Measurements from ENCODE around the gene NUDCD3.

NUDCD3 gene

DNA sequence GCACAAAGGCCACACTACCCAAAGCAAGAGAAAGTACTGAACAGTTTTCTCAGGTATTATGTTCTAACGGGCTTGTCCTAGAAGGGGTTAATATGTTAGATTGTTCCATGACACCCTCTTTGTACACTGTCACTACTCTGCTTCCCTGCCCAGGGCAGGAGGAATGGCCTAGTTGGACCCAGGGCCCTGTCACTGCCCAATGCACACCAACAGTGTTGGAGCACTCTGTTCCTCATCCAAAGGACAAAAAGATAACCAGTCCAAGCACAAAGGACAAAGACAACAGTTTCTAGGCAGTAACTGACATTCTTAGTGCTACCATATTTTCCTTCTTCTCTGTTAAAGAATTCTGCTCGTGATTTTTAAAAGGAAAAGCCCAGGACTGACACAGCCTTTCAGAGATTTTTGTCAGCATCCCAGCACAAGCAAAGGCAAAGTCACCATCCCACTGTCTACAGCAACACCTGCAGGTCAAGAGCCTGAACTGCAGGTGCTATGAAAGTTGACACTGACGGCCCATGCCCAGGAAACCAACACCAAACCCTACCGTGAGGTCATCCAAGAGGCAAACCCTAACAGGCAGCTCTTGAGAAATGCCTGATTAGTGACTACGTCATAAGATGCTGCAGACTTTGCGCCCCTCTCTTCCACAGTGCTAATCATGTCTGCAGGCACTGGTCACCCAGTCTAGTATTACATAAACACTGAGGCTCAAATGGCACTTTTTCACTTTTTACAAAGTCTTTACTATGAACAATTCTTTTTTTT is 13.2 kb downstream of the NUDCD3 start:
- peak; percentile 36 for DNase-seq

DNA sequence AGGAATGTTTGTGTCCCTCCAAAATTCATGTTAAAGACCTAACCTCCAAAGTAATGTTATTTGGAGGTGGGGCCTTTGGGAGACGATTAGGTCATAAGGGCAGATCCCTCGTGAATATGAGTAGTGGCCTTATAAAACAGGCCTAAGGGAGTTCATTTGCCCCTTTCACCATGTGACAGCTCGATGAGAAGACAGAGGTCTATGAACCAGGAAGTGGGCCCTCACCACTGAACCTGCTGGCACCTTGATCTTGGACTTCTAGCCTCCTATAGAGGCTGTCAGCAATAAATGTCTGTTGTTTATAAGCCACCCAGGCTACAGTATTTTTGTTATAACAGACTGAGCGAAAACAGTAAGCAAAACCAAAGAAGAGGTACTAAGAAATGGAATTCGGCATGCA is 14.1 kb downstream of the NUDCD3 start:
- no peak for DNase-seq

DNA sequence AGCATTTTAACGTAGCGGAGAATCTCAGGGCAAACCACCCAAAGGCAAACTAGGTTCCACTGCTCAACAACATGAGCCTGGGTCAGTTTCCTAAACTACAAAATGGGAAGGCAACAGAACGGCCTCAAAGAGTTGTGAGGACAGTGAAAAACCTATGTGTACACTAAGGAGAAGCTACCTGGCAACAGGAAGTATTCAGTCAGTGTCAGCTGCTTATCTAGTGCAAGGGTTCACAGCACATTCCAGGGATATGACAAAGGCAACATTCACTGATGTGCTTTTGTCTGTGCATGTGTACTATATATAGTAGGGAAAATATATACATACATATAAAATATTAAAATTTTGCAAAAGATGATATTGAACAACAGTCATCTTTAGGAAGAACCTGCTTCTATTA is 17.2 kb downstream of the NUDCD3 start:
- no peak for DNase-seq

DNA sequence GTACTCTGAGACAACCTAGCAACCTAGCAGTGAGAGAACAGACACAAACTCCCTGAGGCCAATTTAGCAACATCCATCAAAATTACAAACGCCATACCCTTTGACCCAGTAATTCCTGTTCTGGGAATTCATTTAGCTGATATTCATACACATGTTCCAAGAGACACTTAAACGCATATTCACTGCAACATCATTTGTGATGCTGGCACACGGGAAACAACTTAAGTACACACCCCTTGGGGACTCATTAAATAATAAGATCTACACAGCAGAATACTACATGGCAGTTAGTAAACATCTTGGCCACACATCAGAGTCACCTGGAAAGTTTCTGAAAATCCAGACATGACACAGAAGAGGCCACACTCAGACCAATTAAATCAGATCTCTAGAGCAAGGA is 17.6 kb downstream of the NUDCD3 start:
- DNase-seq: no peak

DNA sequence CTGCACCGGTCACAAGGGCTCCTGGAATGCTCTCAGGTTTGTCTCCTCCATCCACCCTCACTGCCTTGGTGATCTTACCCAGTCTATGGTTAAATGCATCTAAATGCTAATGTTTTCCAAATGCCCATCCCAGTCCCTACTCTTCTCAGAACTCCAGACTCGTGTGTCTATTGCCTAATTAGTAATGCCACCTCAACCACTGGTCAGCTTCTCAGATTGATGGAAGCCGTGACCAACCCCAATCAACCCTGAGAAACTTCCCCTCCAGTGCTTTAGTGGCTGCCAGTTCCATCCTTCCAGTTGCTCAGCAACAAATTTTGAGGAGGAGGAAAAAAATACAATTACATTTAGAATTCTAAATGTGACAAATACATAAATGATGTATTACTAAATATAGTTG is 18.6 kb downstream of the NUDCD3 start:
- DNase-seq: no peak

DNA sequence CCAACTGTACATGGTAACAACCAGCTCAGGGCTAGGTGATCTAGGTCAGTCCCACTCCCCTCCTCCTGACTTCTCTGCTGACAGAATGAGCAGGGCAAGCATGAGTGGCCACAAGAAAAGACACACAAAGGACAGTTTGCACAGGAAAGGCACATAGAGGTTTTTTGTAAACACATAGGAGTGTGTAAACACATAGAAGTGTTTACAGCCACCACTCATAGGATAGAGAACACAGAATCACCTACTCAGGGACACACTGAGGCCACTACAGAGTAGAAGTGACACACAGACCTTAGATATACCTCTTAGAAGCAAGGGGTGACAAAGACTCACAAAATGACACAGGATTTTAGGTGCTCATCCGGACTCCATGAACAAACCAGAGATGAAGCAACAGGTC is 19.0 kb downstream of the NUDCD3 start:
- DNase-seq: no peak

DNA sequence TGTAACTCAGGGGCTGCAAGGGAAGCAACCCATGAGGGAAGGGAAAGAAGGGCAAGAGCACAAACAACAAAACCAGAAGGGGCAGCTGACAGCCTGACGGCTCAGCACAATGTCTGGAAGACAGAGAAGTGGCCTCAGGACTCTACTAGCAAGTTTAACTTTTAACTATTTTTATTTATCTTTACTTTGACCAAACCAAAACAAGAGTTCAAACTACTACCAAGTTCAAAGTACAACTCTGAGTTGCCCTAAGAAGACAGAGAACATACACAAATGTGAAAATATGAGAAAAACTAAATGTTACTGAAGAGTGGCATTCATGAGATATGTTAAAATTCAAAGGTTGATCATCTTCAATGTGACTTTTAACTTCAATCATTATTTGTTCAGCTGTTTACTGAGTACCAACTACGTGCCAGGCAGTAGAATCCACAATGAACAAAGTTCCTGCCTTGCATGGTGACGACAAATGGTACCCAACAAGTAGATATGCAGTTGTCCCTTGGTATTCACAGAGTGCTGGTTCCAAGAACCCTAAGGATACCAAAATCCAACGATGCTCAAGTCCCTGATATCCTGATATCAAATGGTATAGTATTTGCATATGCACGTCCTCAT is 19.7 kb downstream of the NUDCD3 start:
- DNase-seq: no peak

DNA sequence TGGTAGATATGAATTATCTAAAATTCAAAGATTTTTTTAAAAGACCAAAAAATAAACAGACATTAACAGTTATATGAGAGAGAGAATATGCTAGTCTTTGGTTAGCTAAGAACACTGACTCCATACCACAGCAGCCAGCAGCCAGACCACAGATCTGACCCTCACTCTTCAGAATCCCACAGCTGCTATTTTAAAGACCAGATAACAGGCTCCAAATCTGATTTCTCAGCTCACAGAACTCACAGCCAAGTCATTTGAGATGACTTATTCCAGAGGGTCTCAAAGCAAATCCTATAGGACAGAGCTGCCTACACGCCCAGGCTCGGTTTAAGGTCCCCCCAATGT is 20.4 kb downstream of the NUDCD3 start:
- no peak for DNase-seq

DNA sequence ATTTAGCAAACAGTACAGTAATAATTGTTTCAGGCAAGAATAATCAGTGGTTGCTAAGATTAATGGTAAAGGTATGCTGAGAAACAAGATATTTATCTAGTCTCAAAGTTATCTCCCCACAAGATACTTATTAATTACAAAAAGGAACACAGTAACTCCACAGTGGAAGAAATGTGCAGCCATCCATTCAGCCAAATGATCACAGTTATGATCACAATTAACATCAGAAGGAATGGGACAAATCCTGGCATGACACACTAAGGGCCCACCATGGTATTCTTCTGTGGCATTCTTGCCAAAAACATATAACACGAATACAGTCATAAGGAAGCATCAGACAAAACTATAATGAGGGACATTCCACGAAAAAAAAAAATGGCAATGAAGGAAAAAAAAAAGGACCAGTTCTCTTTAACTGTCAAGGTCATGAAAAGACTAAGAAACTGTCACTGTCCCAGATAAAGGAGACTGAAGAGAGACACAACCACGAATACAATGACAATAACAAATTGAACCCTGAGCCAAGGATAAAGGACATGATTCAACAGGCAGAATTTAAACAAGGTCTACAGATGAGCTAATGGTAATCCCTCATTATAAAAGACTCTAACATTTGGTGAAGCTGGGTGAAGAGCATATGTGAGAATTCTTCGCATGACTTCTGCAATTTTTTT is 20.9 kb downstream of the NUDCD3 start:
- DNase-seq: no peak

DNA sequence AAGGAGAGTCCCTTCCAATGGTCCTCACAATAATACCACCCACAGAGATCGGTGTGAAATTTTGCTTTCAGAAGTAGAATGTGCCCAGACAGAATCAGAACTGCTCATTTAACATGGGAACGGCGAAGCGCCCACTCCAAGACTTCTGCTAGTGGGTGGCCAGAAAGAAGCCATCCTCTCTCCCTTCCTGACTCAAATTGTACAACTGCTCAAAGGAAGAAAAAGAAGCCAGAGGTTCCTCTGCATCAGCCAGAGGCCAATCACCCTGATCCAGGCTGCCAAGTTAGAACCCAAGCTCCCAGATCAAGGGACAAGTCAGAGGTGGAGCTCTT is 23.3 kb downstream of the NUDCD3 start:
- DNase-seq: no peak

DNA sequence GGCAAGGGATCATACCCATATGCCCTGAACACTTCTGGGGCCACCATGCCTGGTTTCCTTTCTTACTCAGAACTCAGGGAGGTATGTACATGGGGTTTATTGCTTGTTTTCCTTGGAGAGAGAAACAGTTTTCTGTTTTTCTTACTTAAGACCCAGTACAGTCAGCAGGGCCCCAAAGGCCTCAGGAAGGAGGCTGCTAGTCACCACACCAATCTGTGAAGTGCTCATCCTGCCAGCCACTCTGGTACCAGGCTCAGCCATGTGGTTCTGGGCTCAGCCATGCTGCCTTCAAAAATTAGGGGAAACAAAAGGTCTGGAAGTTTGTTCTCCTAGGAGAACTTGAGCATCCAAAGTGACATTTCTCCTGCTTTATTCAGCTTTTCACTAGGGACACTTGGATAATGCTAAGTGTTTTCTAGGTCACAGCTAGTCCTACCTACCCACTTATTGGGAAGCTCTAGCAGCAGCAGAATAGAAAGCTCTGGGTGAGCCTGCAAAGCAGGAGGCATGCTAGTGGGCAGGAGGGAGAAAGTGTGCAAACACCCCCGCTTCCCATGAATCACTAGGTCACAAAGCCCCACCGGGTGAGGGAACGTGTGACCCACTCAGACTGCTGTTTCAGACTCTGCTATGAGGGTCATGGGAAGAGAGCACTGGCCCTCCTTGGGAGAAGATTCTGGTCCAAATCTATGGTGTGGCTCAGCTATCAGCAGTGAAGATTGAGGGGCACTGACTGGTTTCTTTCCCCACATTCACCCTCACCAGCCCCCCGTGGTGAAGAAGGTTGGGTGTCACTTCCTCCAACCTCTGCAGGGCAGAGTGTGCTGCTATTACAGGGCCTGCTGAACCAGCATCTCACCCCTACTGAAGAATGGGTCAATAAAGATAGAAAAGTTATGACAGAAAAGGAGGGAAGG is 23.9 kb downstream of the NUDCD3 start:
- DNase-seq: no peak

DNA sequence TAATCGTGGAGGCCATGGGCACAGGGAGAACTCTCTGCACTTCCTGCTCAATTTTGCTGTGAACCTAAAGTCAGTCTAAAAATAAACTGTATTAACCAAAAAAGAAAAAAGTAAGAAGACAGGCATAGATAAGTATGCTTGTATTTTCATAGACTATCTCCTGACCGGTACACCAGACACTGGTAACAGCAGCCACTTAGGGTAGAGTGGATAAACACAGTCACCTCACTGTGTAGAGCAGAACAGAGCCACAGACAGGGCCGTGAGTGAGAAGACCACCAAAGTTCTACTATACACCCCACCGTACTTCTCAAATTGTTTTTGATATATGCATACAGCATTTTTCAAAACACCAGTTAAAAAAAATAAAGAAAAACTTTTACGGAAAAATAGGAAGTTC is 25.0 kb downstream of the NUDCD3 start:
- no peak for DNase-seq

DNA sequence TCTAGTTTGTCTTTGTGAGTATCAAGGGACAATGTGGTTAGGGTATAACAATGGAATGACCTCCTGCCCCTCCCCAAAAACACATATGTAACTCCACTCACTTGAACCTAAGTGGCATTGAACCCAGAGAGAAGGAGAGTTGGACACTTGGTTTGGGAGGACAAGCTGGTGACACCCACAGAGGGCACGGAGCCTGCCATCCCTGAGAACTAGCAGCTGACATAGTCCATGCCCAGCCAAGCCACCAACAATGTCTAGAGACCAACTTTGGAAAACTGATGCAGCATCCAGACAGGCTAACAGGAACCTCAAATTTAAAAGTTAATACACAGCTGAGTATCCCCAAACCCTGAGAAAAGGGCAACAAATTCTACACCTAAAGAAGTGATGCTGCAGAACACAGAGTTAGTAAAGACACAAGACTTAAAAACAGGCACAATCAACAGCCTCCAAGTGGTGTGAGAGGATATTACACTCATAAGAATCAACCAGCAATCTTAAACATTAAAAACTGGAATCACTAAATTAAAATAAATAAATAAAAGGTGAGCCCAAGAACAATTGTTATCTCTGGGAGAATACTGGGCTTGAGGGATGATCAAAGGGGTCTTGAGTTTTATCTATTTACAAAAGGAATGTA is 27.2 kb downstream of the NUDCD3 start:
- DNase-seq: no peak

DNA sequence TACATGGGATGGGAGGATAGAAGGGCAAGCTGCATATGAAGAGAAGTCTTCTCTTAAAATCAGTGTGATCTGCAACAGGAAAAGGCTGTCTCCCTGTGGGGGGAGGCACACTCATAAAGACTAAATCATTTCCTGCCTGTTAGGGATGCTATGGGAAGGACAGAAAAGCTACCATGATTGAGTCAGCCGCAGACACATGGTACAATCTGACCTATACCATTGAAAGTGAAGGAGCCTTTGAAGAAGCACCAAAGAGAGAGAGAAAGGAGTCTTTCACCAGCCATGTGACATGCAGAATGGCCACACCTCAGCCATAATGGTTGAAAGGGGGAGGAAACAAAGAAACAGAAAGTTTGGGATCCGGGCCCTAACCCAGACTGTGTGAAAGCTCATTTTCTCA is 29.1 kb downstream of the NUDCD3 start:
- no peak for DNase-seq

DNA sequence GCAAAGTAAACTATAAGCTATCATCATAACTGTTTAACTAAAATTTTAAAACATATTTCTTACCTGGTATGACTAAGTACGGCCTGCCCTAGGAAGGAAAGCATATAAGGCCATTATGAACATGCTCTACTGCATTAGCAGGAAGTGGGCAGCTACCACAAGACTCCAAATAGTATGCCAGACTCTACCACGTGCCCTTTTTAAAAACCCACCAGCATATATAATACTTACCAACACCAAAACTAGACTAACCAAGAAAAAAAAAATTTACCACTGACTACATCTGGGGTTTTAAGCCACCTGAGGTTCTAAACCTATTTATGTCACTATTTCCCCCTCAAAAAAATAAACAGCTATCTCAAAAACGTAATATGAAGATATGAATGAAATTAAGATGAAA is 30.1 kb downstream of the NUDCD3 start:
- DNase-seq: peak; percentile 37

DNA sequence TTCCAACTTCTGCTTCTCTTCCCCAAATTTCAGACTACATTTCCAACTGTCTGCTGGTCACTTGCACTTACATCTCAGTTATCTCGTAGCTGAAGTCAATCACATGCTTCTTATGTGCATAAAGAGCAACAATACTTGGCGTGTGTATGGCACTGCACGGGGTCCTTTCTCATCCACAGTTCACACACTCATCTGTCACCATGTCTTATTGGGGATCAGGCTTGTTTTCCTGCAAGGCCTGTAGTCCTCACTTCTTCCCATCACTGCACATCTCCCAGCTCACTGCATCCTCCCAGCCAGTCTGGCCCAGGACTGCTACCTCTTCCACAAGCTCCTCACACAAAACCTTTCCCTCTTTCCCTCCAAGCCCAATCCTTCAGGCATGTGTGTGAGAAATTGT is 35.3 kb downstream of the NUDCD3 start:
- DNase-seq: no peak

DNA sequence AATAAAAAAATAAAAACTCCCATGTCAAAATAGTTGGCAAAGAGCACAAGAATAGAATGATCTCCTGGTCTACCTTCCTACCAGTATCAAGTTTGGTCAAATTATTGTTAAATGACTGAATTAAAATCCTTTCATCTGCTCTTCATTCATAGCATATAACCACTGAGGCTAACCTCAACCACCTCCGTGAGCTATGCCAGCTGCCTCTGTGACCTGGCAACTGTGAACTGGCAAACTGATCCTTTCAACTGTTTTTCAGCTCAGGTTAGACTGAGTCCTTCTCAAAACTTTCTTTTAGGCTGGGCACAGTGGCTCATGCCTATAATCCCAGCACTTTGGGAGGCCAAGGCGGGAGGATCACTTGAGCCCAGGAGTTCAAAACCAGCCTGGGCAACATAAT is 36.1 kb downstream of the NUDCD3 start:
- DNase-seq: no peak

DNA sequence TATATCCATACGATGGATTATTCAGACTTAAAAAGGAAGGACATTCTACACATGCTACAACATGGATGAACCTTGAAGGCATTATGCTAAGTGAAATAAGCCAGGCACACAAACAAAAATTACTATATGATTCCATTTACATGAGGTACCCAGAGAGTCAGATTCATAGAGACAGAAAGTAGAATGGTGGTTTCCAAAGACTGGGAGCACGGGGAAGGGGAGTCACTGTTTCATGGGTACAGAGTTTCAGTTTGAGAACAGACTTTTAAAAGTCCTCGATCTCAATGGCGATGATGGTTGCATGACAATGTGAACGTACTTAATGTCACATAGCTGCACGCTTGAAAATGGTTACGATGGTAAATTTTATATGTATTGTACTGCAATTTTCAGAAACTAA is 39.3 kb downstream of the NUDCD3 start:
- no peak for DNase-seq

DNA sequence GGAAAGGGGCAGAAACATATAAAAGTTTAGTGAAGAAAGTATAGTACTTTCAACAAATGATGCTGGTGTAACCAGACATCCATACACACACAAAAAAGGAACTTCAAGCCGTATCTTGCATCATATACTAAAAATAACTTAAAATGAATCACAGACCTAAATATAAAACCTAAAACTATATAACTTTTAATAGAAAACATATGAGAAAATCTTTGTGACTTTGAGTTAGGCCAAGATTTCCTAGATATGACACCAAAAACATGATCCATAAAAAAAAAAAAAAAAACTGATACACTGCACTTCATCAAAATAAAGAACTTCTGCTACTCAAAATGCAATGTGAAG is 40.9 kb downstream of the NUDCD3 start:
- no peak for DNase-seq

DNA sequence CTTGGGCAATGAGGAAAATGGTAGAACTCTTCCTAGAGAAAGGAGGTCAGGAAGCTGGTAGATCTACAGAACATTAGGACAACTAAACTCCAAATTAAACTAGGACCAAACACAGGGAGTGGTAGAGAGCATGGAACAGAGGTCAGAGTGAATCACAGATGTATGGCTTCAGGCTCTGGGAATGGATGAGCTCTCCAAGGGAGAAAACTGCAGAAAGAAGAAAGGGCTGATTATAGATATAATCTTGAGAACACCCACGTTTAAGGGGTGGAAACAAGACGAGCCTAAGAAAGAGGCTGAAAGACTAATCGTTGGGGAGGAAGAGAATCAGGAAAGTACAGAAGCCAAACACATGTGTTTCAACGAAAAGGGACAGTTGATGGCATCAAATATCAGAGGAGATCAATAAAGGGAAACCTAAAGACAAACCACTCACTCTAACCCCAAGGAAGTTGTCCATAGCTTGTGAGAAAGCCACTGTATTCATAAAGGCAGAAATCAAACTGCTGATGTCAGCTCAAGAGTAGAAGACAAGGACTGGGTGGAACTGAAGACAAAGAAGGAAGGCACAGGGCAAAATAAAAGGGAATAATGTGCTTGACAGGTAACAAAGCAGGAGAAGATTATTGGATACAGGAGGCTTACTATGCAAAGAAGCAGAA is 41.4 kb downstream of the NUDCD3 start:
- DNase-seq: no peak

DNA sequence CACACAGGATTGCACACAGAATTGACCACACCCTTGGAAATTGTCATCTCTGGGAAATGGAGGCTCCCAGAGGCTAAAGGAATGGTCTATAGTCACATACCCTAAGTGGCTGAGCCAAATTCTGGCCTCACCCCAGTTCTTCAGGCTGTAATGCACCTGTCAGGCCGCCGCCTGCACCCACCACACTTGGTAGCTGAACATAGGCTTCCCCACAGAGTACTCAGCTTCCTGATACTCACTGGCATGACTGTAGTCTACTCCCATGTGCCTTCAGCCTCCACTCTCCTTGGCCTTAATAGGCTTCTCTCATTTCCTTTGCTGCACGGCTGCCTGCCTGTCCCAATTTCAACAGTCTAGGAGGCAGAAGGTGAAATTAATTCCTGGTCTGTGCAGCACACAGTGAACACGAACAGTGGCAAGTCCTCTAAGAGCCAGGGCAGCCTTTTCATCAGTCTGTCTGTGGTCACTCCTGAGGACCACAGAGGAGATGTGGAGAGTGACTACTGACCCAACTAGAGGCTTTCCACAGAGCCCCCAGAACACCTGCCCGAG is 42.5 kb downstream of the NUDCD3 start:
- no peak for DNase-seq

DNA sequence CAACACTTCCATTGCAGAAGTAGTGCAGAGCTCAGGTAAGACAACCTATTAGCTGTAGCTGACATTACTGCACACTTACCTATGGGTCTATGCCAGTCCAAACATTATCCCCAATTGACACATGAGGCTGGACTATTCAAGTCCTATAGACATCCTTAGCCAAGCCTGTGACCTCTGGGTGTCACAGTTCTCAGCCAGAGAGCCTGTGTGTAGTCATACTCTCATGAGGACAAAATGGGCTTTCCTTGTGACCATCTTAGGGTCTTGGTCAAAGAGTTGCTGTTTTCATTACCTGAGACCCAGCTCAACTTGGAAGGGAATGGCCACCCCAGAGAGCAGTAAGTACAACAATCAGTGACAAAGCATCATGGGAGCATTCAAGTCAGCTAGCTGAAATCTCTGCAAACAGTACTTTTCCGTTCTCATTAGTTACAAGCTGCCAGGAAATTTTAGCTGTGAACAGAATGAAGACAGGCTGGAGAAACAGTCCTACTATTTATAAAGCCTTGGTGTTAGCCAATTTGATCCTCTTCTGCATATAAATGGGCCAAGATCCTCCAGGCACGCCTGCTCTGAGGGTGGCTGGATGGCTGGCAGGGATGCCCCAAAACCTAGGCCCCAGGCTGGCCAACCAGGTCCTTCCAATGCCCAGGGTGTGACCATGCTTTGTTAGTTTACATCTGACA is 44.3 kb downstream of the NUDCD3 start:
- DNase-seq: no peak
